H1 (cell line): Measurements from ENCODE around the gene SCAMP2. TPM values are rescaled to one million over a fixed set of nuclear protein-coding genes. Genes with fewer than 3 reads are reported as not detected.

Source experiments
- E2F6 ChIP-seq: IDR thresholded peaks from 2 replicates; pipeline ENCODE4 v1.6.1; 2012; ENCODE audit warnings: inconsistent platforms
- EGR1 ChIP-seq: IDR thresholded peaks from 2 replicates; pipeline ENCODE4 v1.6.1; 2011; ENCODE audit warnings: low read depth, low read length, borderline replicate concordance
- HDAC2 ChIP-seq, 2 experiments: fragments of 300-600 bp in 1 of 2; sonication (generic) in 1 of 2; IDR thresholded peaks; 2 replicates each; pipeline ENCODE4 v1.6.1; 2011 to 2012; ENCODE audit warnings: low read depth in 2 of 2, low read length in 2 of 2, mild to moderate bottlenecking in 2 of 2, moderate library complexity in 2 of 2, borderline replicate concordance in 1 of 2, inconsistent platforms in 1 of 2
- NRF1 ChIP-seq: IDR thresholded peaks from 2 replicates; pipeline ENCODE4 v1.6.1; 2011; ENCODE audit warnings: mild to moderate bottlenecking, low read depth, low read length, improper control_type of control experiment
- RAD21 ChIP-seq, 2 experiments: IDR thresholded peaks in 1 of 2; conservative IDR thresholded peaks in 1 of 2; 2 replicates each; pipeline ENCODE4 v1.6.1; 2011; ENCODE audit warnings: low read depth in 2 of 2, low read length in 2 of 2, improper control_type of control experiment in 1 of 2, inconsistent platforms in 1 of 2, mild to moderate bottlenecking in 1 of 2, moderate library complexity in 1 of 2
- SP2 ChIP-seq: IDR thresholded peaks from 2 replicates; pipeline ENCODE4 v1.6.1; 2012; ENCODE audit warnings: mild to moderate bottlenecking, low read length, inconsistent platforms
- YY1 ChIP-seq: IDR thresholded peaks from 2 replicates; pipeline ENCODE4 v1.6.1; 2011; ENCODE audit warnings: low read depth, mild to moderate bottlenecking, low read length
- polyA plus RNA-seq, 7 experiments: library from polyadenylated mRNA; depleted of rRNA in 3 of 7; stranded (reverse) in 5 of 7; unstranded in 2 of 7; fragments of >200 nt in 5 of 7; fragments of 200-250 nt in 2 of 7; gene quantifications; 1 replicate in 5 of 7; 2 replicates in 1 of 7; 4 replicates in 1 of 7; pipeline versions ENCODE4 v1.2.1 to v1.2.3, GENCODE V29; 2011 to 2013; ENCODE audit warnings: missing spikeins in 2 of 7, mixed read lengths in 2 of 7
- total RNA-seq: library from RNA; stranded (reverse); fragmentation: NEBNext Ultra II Directional; extraction: Animal tissue kit (Norgen Biotek cat#: 25700); gene quantifications from 2 replicates; pipeline ENCODE4 v1.2.1, GENCODE V29; 2021

SCAMP2 gene
- total and polyA plus RNA-seq, 2 of the 8 experiments (the other 6 are each of a cell fraction or from before 2014, with no cell fraction given): 41.7 to 131 TPM

GRCh38 chr15:74840851-74841775 is 32.1 kb downstream of the SCAMP2 start (continued):
- TF ChIP-seq EGR1 (no peak), NRF1 (no peak), E2F6 (no peak), SP2 (no peak), YY1 (no peak), RAD21 (IDR thresholded peaks at IDR 0.05 in 1 of 2, conservative IDR thresholded peaks at IDR 0.05 in 1 of 2; ENCODE audit: low read depth in 2 of 2, low read length in 2 of 2) (no peak), HDAC2 (IDR thresholded peaks at IDR 0.05; ENCODE audit: borderline replicate concordance in 1 of 2, low read depth in 2 of 2, low read length in 2 of 2) (no peak)
- TF ChIP-seq, all 59 proteins: peak for 0
